ENCODE data around the gene PRRG4.
A peak's percentile ranks its signal among the peaks of the same experiment; 100 is the strongest.

Gene PRRG4

DNA sequence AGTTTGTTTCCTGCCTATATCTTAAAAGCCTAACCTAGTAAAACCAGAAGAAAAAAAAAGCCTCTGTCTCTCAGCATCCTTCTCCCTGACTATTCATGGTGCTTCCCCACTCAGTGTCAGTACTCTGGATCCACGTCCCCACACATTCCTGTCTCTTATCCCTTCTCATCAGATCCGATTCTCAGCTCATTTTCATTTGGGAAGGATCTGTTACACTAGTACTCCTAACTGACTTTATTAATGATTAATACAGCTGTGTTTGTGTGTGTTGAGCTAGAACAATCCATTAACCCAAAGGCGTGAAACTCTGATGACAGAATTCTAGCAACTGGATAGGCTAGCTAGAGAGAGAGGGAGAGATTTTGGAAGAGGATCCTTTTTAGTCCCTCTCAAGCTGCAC, 1.5 kb downstream of the PRRG4 start:
- H3K27me3 ChIP-seq (ENCODE audit: insufficient read depth, poor library complexity, severe bottlenecking): no peaks in the 10 kb centered on the region
- no peak for ATAC-seq (ENCODE audit: low read depth)
- no peaks in the 10 kb centered on the region for H3K9me3 ChIP-seq (ENCODE audit: severe bottlenecking)
- TF ChIP-seq, protein P1, sequence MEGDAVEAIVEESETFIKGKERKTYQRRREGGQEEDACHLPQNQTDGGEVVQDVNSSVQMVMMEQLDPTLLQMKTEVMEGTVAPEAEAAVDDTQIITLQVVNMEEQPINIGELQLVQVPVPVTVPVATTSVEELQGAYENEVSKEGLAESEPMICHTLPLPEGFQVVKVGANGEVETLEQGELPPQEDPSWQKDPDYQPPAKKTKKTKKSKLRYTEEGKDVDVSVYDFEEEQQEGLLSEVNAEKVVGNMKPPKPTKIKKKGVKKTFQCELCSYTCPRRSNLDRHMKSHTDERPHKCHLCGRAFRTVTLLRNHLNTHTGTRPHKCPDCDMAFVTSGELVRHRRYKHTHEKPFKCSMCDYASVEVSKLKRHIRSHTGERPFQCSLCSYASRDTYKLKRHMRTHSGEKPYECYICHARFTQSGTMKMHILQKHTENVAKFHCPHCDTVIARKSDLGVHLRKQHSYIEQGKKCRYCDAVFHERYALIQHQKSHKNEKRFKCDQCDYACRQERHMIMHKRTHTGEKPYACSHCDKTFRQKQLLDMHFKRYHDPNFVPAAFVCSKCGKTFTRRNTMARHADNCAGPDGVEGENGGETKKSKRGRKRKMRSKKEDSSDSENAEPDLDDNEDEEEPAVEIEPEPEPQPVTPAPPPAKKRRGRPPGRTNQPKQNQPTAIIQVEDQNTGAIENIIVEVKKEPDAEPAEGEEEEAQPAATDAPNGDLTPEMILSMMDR (IDR thresholded peaks at IDR 0.05; ENCODE audit: poor library complexity, severe bottlenecking): no peak
- H3K36me3 ChIP-seq (ENCODE audit: low read depth): peaks cover 10% of the 10 kb centered on the region; the same call in 1 of the 2 replicates
- DNase-seq (ENCODE audit: low spot score): no peak
- H3K4me1 ChIP-seq (ENCODE audit: insufficient read depth, poor library complexity, severe bottlenecking): no peaks in the 10 kb centered on the region
- H3K4me3 ChIP-seq (ENCODE audit: severe bottlenecking): no peak overlapping the region
- no peak overlapping the region for H3K27ac ChIP-seq (ENCODE audit: poor library complexity, severe bottlenecking)

DNA sequence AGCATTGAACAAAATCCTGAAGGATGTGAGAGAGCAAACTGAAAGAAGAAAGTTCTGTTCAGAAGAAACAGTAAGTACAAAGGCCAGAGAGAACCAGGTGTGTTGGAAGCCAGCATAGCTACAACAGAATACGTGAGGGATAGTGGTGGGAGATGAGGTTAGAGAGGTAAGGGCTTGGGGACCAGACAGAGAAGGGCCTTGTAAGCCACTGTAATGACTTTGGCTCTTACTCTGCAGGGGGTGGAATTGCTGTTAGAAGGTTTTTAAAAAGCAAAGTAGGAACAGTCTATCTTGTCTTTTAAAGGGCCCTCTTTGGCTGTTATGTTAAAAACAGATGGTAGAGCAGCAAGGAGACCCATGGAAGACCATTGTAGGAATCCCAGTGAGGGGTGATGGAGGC, 4.2 kb downstream of the PRRG4 start:
- DNase-seq (ENCODE audit: low spot score) (no peak), ATAC-seq (ENCODE audit: low read depth) (no peak)
- Histone ChIP-seq H3K4me3 (ENCODE audit: severe bottlenecking) (no peak overlapping the region), H3K27ac (ENCODE audit: poor library complexity, severe bottlenecking) (no peak overlapping the region), H3K27me3 (ENCODE audit: insufficient read depth, poor library complexity, severe bottlenecking) (no peaks in the 10 kb centered on the region), H3K4me1 (ENCODE audit: insufficient read depth, poor library complexity, severe bottlenecking) (peaks cover 11% of the 10 kb centered on the region), H3K9me3 (ENCODE audit: severe bottlenecking) (no peaks in the 10 kb centered on the region), H3K36me3 (ENCODE audit: low read depth) (peaks cover 19% of the 10 kb centered on the region; the same call in 1 of the 2 replicates)
- TF ChIP-seq, protein P1 (IDR thresholded peaks at IDR 0.05; ENCODE audit: poor library complexity, severe bottlenecking): no peak

GRCh38 chr11:32836946-32837345, 7.2 kb downstream of the PRRG4 start:
- Histone ChIP-seq H3K4me3 (ENCODE audit: severe bottlenecking) (no peak overlapping the region), H3K27me3 (ENCODE audit: insufficient read depth, poor library complexity, severe bottlenecking) (no peaks in the 10 kb centered on the region), H3K36me3 (ENCODE audit: low read depth) (peaks cover 37% of the 10 kb centered on the region), H3K4me1 (ENCODE audit: insufficient read depth, poor library complexity, severe bottlenecking) (peaks cover 21% of the 10 kb centered on the region), H3K9me3 (ENCODE audit: severe bottlenecking) (no peaks in the 10 kb centered on the region), H3K27ac (ENCODE audit: poor library complexity, severe bottlenecking) (no peak overlapping the region)
- no peak for ATAC-seq (ENCODE audit: low read depth)
- no peak for DNase-seq (ENCODE audit: low spot score)
- TF ChIP-seq, protein P1 (IDR thresholded peaks at IDR 0.05; ENCODE audit: poor library complexity, severe bottlenecking): no peak

- DNase-seq (ENCODE audit: low spot score): no peak
- H3K27me3 ChIP-seq (ENCODE audit: insufficient read depth, poor library complexity, severe bottlenecking): no peaks in the 10 kb centered on the region
- H3K27ac ChIP-seq (ENCODE audit: poor library complexity, severe bottlenecking): peak overlapping the region; percentile 68
- H3K4me1 ChIP-seq (ENCODE audit: insufficient read depth, poor library complexity, severe bottlenecking): peaks cover 21% of the 10 kb centered on the region
- H3K9me3 ChIP-seq (ENCODE audit: severe bottlenecking): no peaks in the 10 kb centered on the region
- ATAC-seq (ENCODE audit: low read depth): peak; percentile 96
- TF ChIP-seq, protein P1 (IDR thresholded peaks at IDR 0.05; ENCODE audit: poor library complexity, severe bottlenecking): no peak
- H3K4me3 ChIP-seq (ENCODE audit: severe bottlenecking): no peak overlapping the region
- H3K36me3 ChIP-seq (ENCODE audit: low read depth): peaks cover 40% of the 10 kb centered on the region
Measured at GRCh38 chr11:32838505-32839274, 9.0 kb downstream of the PRRG4 start.

DNA sequence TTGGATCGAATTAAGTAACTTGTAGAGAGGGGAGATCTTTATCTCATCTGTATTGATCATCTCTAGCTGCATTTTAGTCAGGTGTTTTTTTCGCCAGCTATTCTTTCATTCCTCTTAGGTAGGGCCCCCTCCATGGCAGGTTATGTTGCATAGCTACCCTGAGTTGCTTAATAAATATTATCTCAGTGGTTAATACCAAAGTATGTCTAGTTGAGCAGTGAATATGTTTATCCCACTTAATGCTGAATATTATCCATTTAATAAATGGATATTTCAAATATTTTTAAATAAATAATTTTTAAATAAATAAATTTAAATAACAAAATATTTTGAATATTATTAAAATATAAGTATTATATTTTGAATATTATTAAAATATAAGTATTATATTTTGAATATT, 9.6 kb downstream of the PRRG4 start:
- no peak for ATAC-seq (ENCODE audit: low read depth)
- TF ChIP-seq, protein P1 (IDR thresholded peaks at IDR 0.05; ENCODE audit: poor library complexity, severe bottlenecking): no peak
- DNase-seq (ENCODE audit: low spot score): no peak
- peak overlapping the region; percentile 68 for H3K27ac ChIP-seq (ENCODE audit: poor library complexity, severe bottlenecking)
- H3K36me3 ChIP-seq (ENCODE audit: low read depth): peaks cover 40% of the 10 kb centered on the region
- no peak overlapping the region for H3K4me3 ChIP-seq (ENCODE audit: severe bottlenecking)
- H3K27me3 ChIP-seq (ENCODE audit: insufficient read depth, poor library complexity, severe bottlenecking): no peaks in the 10 kb centered on the region
- H3K9me3 ChIP-seq (ENCODE audit: severe bottlenecking): no peaks in the 10 kb centered on the region
- peaks cover 21% of the 10 kb centered on the region for H3K4me1 ChIP-seq (ENCODE audit: insufficient read depth, poor library complexity, severe bottlenecking)
